HG03039 (cell line): ENCODE measurements around the gene JAM3.

Experiments used
- ATAC-seq: cut with Tn5 transposase; IDR thresholded peaks from one replicate; pipeline ENCODE4 v1.9.1; 2021; ENCODE audit warnings: mild to moderate bottlenecking, moderate library complexity; ENCODE audit not compliant: unreplicated experiment

JAM3 gene

GRCh38 chr11:134038897-134039470, 29.9 kb upstream of the JAM3 start:
- no peak for ATAC-seq

DNA sequence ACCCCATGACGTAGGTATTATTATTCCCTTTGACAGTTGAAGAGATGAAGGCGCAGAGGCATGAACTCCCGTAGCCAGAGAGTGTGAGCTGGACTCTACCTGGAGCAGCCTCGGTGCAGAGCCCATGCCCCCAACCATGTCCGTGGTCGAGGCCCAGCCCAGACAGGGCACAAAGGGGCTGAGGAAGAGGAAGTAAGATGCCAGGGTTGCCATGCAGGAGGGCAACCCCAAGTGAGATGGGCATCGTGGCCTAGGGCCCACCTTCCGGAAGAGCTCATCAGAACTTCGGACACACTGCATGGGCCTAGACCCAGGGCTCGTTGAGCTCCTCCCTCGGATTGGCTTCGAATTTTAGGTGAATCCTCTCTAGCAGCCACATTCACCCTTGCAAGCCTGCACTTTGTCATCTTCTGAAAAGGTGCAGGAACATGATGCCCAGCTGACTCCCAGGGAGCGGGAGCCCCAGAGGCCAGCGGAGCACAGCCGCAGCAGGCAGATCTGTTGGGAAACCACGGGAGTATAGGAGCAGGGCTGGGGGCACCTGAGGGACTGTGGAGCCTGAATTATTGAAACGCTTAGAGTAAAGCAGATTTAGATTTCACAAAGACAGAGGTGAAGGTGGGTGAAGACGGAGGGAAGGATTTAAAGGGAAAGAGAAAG, 29.0 kb upstream of the JAM3 start:
- ATAC-seq: no peak

- ATAC-seq: no peak
Measured at GRCh38 chr11:134040386-134041302, 28.2 kb upstream of the JAM3 start.

GRCh38 chr11:134041349-134041748, 27.5 kb upstream of the JAM3 start:
- ATAC-seq: no peak

- no peak for ATAC-seq
Measured at GRCh38 chr11:134041791-134042696, 26.8 kb upstream of the JAM3 start.

GRCh38 chr11:134043821-134044420, 25.0 kb upstream of the JAM3 start:
- no peak for ATAC-seq

DNA sequence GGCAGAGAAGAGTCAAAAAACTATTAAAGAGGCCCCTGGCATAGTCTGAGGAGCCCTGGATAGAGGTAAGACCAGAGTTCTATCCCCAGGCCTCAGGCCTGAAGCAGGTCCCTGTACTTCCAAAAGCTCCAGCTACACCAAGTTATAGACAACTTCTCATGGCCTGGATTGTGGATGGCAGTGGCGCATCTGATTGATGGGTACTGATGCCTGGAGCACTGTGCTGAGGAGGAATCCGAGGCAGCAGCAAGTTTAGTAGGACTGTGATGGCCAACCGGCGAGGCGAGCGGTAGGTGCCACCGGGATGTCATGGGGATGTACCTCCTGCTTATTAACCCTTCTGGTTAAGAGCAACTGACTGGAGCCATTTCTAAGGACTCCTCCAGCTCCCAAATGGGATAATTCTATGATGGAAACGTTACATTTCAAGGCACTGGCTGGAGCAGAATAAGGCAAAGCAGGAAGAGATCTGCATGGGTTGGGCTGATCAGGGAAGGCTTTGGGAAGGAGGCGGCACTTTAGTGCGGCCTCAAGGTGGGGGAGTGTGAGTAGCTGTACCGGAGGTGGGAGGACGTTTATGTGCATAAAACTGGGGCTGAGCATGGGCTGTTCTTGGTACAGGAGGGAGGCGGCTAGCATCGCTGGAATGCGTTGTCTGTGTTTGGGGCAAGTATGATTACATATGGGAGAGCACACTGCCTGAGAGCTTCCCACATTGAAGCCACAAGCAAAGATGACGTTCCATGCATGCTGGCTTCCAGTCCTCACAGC, 24.2 kb upstream of the JAM3 start:
- no peak for ATAC-seq

- no peak for ATAC-seq
Measured at GRCh38 chr11:134045799-134046635, 22.9 kb upstream of the JAM3 start.

DNA sequence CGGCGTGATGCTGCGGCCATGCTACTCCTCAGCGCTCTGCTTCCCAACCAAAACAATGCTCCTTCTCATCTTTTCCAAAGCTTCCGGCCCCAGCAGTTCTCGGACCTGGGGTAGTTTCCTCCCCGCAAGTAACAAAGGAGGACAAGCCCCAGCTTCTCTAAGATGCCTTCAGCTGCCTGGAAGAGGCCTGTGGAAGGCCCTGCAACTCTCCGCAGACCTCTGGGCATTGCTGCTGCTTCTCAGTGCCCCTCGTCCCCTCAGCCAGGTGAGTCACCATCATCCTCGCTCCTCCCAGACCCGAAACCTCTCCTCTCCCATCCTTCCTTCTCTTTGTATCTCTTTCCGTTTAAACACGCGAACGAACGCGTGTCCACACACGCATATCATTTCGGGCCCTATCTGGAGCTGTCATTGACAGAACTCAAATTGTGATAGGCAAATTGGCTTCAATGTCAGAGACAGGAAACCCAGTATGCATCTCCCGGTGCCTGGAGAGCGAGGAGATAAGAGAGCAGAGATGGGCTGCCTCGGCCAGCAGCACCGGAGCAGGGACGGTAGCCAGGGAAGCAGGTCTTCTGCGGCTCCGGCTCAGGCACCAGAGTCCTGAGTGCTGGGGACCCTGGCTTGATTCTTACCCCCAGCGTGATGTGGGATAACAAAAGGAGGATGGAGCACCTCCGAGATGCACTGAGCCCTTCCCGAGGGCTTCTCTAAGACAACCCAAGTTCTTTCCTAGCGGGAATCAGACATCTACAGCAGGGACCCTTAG, 22.0 kb upstream of the JAM3 start:
- no peak for ATAC-seq

GRCh38 chr11:134047586-134047999, 21.3 kb upstream of the JAM3 start:
- ATAC-seq: no peak

DNA sequence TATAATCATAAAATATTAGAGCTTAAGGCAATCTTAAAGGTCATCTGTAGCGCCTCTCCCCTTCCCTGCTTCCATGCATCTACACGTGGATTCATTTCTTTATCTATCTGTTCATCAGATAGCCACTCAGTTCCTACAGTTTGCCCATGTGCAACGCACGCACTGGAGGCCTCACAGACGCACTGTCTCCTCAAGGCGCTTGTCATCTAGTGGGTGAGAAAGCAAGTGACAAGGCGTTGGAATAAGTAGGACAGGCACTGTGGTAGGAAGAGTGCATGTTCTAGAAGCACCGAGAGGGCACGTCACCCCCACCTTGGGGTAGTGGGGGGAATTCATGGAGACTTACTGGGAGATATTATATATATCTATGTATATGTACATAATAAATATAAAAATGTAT, 20.8 kb upstream of the JAM3 start:
- no peak for ATAC-seq

DNA sequence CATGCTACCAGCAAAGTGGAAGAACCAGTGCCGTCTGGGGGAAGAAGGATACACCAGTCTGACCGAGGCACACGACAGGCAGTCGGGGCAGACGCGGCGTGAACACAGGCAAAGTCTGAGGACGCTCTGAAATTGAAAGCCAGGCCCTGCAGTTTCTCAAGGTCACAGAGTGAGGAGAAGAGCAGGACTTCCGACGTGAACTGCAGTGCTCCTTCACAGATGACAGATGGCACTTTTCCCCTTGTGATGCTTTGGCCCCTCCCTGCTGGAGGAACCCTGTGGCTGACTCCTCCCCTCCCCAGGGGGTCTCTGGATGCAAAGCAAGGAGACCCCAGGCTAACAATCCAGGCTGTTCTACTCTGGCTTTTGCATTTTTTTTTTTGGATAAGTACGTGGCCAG, 19.6 kb upstream of the JAM3 start:
- ATAC-seq: no peak

DNA sequence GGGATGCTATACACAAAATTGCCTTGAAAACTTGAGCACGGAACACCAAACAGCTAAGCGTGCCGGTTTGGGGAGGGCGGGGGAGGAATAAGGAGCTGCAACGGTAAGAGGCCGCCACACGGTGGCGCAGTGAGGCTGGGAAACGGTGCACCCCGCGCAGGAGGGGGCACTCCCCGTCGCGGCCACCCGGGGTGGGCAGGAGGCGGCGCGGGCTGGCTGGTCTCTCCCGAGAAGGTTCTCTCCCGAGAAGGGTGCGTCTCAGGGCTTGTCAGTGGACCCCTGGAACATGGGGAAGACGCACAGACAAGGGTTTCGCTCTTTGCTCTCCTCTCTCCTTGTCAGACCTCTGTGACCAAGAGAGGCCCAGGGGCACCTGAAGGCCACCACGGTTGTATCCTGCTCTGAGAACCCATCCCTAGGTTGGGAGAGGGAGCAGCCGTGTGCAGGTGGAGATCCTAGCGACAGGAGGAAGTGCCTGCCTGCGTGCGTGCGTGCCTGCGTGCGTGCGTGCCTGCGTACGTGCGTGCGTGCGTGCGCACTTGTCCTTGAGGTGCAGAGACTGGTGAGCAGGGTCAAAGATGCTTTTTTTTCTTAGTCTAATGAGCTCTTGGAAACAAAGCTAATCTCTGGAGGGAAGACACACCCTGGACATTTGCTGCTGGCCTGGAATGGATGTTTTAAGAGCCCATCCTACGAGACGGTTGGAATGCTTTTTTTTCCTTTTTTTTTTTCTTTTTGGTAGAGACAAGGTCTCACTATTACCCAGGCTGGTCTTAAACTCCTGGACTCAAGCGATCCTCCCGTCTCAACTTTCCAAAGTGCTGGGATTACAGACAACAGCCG, 18.1 kb upstream of the JAM3 start:
- ATAC-seq: peak; percentile 81

GRCh38 chr11:134052395-134052987, 16.4 kb upstream of the JAM3 start:
- no peak for ATAC-seq

DNA sequence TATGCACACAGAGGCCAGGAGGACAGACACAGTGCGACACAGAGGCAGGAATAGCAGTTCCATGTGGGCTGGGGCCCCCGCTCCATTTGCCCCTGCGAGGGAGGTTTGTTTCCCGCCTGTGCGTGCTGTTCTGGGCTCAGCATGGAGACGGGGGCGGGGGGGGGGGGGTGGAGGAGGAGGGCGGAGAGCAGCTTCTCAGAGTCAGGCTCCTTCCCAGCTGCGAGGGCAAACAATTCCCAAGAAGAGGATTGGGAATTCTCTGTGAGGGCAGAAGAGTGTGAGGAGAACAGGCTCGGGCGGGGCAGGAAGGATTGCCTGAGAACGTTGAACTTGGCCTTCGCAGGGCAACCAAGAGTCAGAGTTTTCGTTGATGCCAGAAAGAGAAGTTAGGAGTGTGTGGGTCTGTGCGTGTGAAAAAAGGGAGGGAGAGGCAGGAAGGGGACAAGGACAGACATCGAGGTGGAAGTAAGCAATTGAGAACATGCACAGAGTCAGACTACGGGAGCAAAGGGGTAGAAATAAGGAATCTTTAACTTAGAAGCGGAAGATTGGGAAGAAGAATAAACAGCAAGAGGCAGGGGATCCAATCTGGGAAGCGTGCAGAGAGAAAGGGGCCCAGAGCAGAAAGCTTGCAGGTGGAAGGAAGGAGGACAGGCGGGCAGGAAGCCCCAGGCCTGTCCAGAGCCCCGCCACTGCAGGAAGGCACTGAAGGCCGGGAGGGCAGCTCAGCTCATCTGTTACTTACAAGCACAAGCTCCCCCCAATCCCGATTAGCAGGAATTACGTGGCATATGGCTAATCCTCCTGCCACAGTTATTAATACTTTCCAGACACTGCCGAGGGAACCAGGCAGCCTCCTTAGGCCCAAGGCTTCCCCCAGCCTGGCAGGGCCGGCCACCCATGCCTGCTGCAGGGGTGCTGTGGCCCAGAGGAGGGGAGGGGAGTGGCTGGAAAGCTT, 15.6 kb upstream of the JAM3 start:
- no peak for ATAC-seq

DNA sequence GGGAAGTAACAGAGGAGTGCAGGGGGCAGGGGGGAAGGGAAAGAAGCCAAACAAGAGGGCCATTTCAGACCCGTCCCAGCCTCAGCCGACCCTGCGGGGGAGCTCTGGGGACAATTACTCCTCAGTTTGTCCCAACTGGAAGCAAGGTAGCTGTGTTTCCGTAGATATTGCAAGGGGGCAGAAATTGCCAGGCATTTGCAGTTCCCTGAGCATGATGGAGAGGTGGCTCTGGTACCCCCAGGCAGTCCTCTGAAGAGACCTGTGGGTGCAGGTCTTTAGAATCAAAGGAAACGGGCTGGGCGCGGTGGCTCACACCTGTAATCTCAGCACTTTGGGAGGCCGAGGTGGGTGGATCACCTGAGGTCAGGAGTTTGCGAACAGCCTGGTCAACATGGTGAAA, 13.8 kb upstream of the JAM3 start:
- ATAC-seq: no peak
